22Rv1 (cell line): ENCODE data around the gene KRTAP5-1.

ENCODE experiments used
- CTCF ChIP-seq: fragments of 450-650 bp; IDR thresholded peaks from 2 replicates; pipeline ENCODE4 v1.5.1; 2017; ENCODE audit warnings: mild to moderate bottlenecking
- ZFX ChIP-seq: fragments of 450-650 bp; IDR thresholded peaks from 2 replicates; pipeline ENCODE4 v1.6.1; 2017; ENCODE audit warnings: antibody characterized with exemption, borderline replicate concordance

GRCh38 chr11:1555713-1556153, 29.4 kb downstream of the KRTAP5-1 start:
- no peak for TF ChIP-seq CTCF
- TF ChIP-seq ZFX, result no peak
